GM12865 (cell line): Measurements from ENCODE around the gene VPS26C.

Experiments
- DNase-seq: peaks from one replicate; pipeline ENCODE4 v3.0.0; 2010; ENCODE audit warnings: low read depth
- H3K4me3 ChIP-seq: 2 replicates; pipeline ENCODE4 v1.5.1; 2011; ENCODE audit warnings: mild to moderate bottlenecking, low read depth, low read length, control low read depth
- CTCF ChIP-seq: IDR thresholded peaks from 2 replicates; pipeline ENCODE4 v1.5.1; 2011; ENCODE audit warnings: low read length, control low read depth, low read depth, inconsistent platforms; ENCODE audit not compliant: insufficient read depth; ENCODE audit errors: missing control alignments

Gene VPS26C

GRCh38 chr21:37240978-37241377, 26.2 kb downstream of the VPS26C start:
- no peak for TF ChIP-seq CTCF
- H3K4me3 ChIP-seq, result no peak overlapping the region
- no peak for DNase-seq

GRCh38 chr21:37237764-37238163, 29.4 kb downstream of the VPS26C start:
- no peak for TF ChIP-seq CTCF
- no peak overlapping the region for H3K4me3 ChIP-seq
- DNase-seq, result no peak

GRCh38 chr21:37237346-37237745, 29.8 kb downstream of the VPS26C start:
- H3K4me3 ChIP-seq, result no peak overlapping the region
- TF ChIP-seq CTCF, result no peak
- no peak for DNase-seq

GRCh38 chr21:37233551-37234146, 33.5 kb downstream of the VPS26C start:
- DNase-seq, result no peak
- no peak for TF ChIP-seq CTCF
- H3K4me3 ChIP-seq, result no peak overlapping the region

GRCh38 chr21:37232274-37233018, 34.7 kb downstream of the VPS26C start:
- peak overlapping the region; percentile 27 for H3K4me3 ChIP-seq
- TF ChIP-seq CTCF, result no peak
- DNase-seq, result peak; percentile 76

- TF ChIP-seq CTCF, result no peak
- DNase-seq, result no peak
- no peak overlapping the region for H3K4me3 ChIP-seq
Measured at GRCh38 chr21:37231671-37232070, 35.5 kb downstream of the VPS26C start.
